ENCODE results near the gene GFRA4. TPM values are rescaled to one million over a fixed set of nuclear protein-coding genes. Genes with fewer than 3 reads are reported as not detected.
A peak's percentile ranks its signal among the peaks of the same experiment; 100 is the strongest.
"Not testable (repeated sequence)": the region's sequence is repeated elsewhere in the genome, so short reads cannot be mapped to it uniquely, and the experiment has no call there.

The GFRA4 gene
- total RNA-seq, 1 experiment from 2014 or later, result not detected

GRCh38 chr20:3646651-3647050 lies 16.5 kb downstream of the GFRA4 start:
- in situ Hi-C loops (cut with HindIII; ENCODE audit: low pct_unique_long_range_greater_than_20kb, low sequenced_read_pairs), result no loop called here
- no peak for DNase-seq (ENCODE audit: low read depth, low spot score)

GRCh38 chr20:3646067-3646440 lies 17.1 kb downstream of the GFRA4 start:
- in situ Hi-C loops (cut with HindIII; ENCODE audit: low pct_unique_long_range_greater_than_20kb, low sequenced_read_pairs), result no loop called here
- DNase-seq (ENCODE audit: low read depth, low spot score), result no peak

DNA sequence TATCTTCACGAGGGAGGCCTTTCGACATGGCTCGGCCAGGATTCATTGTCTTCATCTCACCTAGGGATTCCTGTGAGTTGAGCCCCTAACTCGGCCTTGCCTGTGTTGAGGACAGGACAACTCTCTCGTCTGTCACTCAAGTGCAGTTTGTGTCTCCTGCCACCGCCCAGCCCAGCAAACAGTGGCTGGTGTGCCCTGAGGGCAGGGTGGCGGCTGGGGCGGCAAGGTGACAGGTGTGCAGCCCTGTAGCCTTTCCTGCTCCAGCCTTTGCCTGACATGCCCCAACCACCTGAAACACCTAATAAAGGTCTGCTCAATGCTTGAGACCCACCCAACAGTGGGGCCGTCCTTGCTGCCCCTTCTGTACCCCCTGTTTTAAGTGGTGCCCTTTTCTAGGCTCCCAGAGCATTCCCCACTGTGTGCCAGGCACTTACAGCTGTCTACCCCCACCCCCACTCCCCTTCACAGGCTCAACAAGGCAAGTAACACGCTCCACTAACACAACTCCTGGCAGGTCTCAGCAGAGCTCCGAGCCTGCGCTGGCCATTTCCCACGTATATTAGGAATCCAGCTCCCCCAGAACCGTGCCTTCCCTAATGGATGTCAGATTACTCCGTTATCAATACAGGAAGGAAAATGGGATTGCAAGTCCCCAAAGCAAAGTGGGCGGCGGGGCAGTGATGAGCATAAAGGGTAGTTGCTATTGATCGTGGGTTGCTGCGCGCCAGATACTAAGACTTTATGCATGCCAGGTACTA lies 17.7 kb downstream of the GFRA4 start:
- in situ Hi-C loops (cut with HindIII; ENCODE audit: low pct_unique_long_range_greater_than_20kb, low sequenced_read_pairs), result no loop called here
- no peak for DNase-seq (ENCODE audit: low read depth, low spot score)

- no peak for DNase-seq (ENCODE audit: low read depth, low spot score)
- in situ Hi-C loops (cut with HindIII; ENCODE audit: low pct_unique_long_range_greater_than_20kb, low sequenced_read_pairs), result no loop called here
Measured at GRCh38 chr20:3640259-3640658, 22.9 kb downstream of the GFRA4 start.

GRCh38 chr20:3635346-3635745 lies 27.9 kb downstream of the GFRA4 start:
- in situ Hi-C loops (cut with HindIII; ENCODE audit: low pct_unique_long_range_greater_than_20kb, low sequenced_read_pairs), result no loop called here
- DNase-seq (ENCODE audit: low read depth, low spot score), result no peak

- in situ Hi-C loops (cut with HindIII; ENCODE audit: low pct_unique_long_range_greater_than_20kb, low sequenced_read_pairs), result no loop called here
- DNase-seq (ENCODE audit: low read depth, low spot score), result no peak
Measured at GRCh38 chr20:3633913-3634478, 29.2 kb downstream of the GFRA4 start.

DNA sequence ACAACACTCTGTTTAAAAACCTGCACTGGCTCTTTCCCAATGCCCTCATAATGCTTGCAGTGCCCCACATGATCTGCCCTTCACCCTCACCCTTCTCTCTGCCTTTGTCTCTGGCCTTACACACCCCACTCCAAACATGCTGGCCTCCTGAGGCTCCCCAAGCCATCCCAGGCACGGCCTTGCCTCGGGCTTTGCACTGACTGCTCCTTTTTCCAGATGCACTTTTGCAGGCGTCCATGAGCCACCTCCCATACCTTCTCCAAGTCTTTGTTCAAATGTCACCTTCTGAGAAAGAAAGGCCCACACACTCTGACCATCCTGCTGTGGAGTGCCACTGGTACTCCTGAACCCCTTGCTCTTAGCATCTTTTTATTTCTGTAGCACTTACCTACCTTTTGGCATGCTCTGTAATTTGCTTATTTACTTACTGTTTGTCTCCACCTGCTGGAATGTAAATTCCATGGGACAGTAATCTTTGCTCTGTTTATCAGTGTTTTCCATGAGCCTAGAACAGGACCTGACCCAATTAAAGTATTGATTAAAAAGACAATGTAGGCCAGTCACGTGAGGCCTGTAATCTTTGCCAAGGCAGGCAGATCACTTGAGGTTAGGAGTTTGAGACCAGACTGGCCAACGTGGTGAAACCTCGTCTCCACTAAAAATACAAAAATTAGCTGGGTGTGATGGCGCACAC lies 30.7 kb downstream of the GFRA4 start:
- in situ Hi-C loops (cut with HindIII; ENCODE audit: low pct_unique_long_range_greater_than_20kb, low sequenced_read_pairs), result no loop called here
- DNase-seq (ENCODE audit: low read depth, low spot score), result peak; percentile 14

GRCh38 chr20:3631534-3631933 lies 31.7 kb downstream of the GFRA4 start:
- no peak for DNase-seq (ENCODE audit: low read depth, low spot score)
- in situ Hi-C loops (cut with HindIII; ENCODE audit: low pct_unique_long_range_greater_than_20kb, low sequenced_read_pairs), result no loop called here

DNA sequence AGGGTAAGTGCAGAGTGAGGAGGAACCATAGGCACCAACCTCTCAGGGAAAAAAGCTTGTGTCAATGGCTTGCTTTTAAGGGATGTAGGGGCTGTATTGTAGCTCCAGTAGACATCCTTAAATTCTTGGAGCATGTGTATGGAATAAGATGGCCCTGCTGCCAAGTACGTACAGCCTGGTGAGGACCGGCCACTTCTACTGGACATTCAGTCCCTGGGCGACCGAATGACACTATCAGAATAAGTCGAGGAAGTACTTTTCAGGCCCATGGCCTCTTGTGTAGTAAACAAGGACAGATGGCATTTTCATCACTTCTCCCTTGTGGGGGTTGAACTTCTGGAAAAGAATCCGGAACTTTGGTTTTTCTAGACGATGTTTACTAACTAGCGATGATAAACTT lies 32.8 kb downstream of the GFRA4 start:
- DNase-seq (ENCODE audit: low read depth, low spot score), result no peak
- in situ Hi-C loops (cut with HindIII; ENCODE audit: low pct_unique_long_range_greater_than_20kb, low sequenced_read_pairs), result no loop called here

GRCh38 chr20:3629893-3630292 lies 33.3 kb downstream of the GFRA4 start:
- no peak for DNase-seq (ENCODE audit: low read depth, low spot score)
- in situ Hi-C loops (cut with HindIII; ENCODE audit: low pct_unique_long_range_greater_than_20kb, low sequenced_read_pairs), result no loop called here

DNA sequence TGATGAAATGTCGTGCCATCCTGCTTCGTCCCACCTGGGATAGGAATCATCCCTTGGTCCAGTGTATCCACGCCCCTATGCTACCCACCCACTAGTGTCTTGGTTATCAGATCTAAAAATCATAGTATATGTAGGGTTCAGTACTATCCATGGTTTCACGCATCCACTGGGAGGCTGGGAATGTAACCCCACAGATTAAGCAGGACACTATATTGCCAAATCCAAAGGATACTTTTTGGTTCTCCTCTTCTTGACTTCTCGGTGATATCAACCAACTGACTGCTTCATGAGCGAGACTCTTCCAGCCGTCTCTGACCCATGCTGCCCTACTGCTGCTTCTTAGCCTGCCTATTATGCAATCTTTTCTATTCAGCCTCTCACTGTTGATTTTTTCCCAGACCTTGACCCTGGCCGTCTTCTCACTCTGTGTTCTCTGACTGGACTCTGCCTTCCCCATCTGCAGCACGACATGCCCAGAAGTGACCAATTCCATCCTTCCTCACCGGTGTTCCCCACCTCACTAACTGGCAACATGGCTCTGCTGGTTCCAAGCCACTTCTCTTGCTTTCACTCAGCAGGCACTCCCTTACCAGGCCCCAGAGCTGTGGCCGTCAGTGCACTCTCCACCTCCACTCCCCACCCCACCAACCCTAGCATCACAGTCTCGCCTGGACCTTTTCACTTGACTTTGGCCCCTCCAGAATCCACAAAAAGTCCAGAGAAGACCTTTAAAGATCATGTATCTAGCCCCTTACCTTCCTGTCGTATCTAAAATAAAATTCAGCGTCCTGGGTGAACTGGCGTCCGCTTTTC lies 34.5 kb downstream of the GFRA4 start:
- no peak for DNase-seq (ENCODE audit: low read depth, low spot score)
- in situ Hi-C loops (cut with HindIII; ENCODE audit: low pct_unique_long_range_greater_than_20kb, low sequenced_read_pairs), result no loop called here

DNA sequence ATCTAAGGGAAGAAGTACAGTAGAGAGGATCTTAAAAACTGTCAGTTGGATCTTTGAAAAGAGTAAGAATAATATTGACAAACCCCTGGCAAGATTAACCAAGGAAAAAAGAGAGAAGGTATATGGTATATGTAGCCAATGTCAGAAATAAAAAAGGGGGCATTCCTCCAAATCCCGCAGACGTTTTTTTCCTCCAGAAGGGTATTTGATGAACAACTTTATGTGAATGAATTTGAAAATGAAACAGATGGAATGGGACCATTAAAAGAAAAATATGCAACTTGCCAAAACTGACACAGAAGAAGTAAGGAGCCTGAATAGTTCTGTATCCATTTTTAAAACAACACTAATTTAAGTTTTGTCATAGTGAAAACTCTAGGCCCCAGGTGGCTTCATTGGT lies 35.7 kb downstream of the GFRA4 start:
- in situ Hi-C loops (cut with HindIII; ENCODE audit: low pct_unique_long_range_greater_than_20kb, low sequenced_read_pairs), result no loop called here
- no peak for DNase-seq (ENCODE audit: low read depth, low spot score)

DNA sequence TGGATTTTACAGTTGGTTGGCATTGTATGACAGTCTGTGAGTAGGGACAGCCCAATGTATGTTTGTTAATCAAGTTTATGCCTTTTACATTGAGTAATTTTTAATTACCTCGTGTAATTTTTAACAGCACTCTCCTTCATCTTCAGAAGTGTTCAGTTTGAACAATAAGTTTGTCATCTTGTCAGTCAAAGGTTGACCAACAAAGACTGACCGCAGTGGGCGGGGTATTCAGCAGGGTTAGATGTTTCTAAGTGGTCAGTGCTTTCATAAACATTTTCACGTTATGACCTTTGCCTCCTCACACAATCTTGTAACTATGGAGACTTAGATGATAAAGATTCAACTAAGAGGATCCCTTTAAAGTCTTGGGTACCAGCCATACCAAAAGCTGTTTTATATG lies 40.8 kb downstream of the GFRA4 start:
- in situ Hi-C loops (cut with HindIII; ENCODE audit: low pct_unique_long_range_greater_than_20kb, low sequenced_read_pairs), result no loop called here
- DNase-seq (ENCODE audit: low read depth, low spot score), result no peak

- in situ Hi-C loops (cut with HindIII; ENCODE audit: low pct_unique_long_range_greater_than_20kb, low sequenced_read_pairs), result no loop called here
- DNase-seq (ENCODE audit: low read depth, low spot score), result no peak
Measured at GRCh38 chr20:3621111-3621510, 42.1 kb downstream of the GFRA4 start.

DNA sequence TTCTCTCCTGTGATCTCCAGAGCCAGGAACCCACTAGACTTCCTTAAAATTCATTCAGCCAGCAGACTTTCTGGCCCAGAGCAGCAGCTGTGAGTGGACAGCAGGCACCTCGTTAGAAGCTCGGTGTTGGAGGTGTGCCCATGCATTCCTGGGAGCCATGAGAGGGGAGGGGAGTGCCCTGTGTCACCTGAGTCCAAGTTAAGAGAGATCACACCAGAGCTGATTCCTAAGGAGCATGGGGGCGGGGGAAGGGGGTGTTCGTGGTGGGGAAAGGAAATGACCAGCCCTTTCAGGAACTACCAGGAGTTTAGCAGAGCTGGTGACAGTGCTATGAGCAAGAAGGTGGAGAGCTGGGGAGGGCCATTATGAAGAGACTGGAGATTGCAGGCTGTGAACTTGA lies 46.9 kb downstream of the GFRA4 start:
- DNase-seq (ENCODE audit: low read depth, low spot score), result no peak
- in situ Hi-C loops (cut with HindIII; ENCODE audit: low pct_unique_long_range_greater_than_20kb, low sequenced_read_pairs), result no loop called here

DNA sequence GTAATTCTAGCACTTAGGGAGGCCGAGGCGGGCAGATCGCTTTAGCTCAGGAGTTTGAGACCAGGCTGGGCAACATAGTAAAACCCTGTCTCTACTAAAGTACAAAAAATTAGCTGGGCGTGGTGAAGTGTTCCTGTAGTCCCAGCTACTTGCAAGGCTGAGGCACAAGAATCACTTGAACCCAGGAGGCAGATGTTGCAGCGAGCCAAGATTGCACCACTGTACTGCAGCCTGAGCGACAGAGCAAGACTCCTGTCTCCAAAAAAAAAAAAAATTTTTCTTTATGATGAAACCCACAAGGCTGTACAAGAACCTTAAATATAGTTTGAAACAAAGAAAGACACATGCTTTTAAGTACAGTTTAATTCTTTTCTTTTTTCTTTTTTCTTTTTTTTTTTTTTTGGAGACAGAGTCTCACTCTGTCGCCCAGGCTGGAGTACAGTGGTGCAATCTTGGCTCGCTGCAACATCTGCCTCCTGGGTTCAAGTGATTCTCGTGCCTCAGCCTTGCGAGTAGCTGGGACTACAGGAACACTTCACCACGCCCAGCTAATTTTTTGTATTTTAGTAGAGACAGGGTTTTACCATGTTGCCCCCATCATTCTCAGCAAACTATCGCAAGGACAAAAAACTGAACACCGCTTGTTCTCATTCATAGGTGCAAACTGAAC lies 47.9 kb downstream of the GFRA4 start:
- in situ Hi-C loops (cut with HindIII; ENCODE audit: low pct_unique_long_range_greater_than_20kb, low sequenced_read_pairs); DNase-seq (ENCODE audit: low read depth, low spot score): not testable (repeated sequence)

GRCh38 chr20:3614466-3614865 lies 48.7 kb downstream of the GFRA4 start:
- no peak for DNase-seq (ENCODE audit: low read depth, low spot score)
- in situ Hi-C loops (cut with HindIII; ENCODE audit: low pct_unique_long_range_greater_than_20kb, low sequenced_read_pairs), result no loop called here

Data from SK-MEL-5 (cell line).